Ishikawa (cell line): ENCODE measurements around the gene FAM50A.

Experiments used
- CEBPB ChIP-seq: IDR thresholded peaks from 2 replicates; pipeline ENCODE4 v1.6.1; 2012
- CREB1 ChIP-seq: IDR thresholded peaks from 2 replicates; pipeline ENCODE4 v1.6.1; 2012; ENCODE audit warnings: low read depth
- EGR1 ChIP-seq: IDR thresholded peaks from 2 replicates; pipeline ENCODE4 v1.6.1; 2012
- EP300 ChIP-seq: IDR thresholded peaks from 2 replicates; pipeline ENCODE4 v1.6.1; 2012; ENCODE audit warnings: borderline replicate concordance
- FOXM1 ChIP-seq: IDR thresholded peaks from 2 replicates; pipeline ENCODE4 v1.6.1; 2012; ENCODE audit warnings: low read depth, borderline replicate concordance
- NFIC ChIP-seq: IDR thresholded peaks from 2 replicates; pipeline ENCODE4 v1.6.1; 2012
- RAD21 ChIP-seq: IDR thresholded peaks from 2 replicates; pipeline ENCODE4 v1.6.1; 2012; ENCODE audit warnings: low read depth
- TAF1 ChIP-seq: IDR thresholded peaks from 2 replicates; pipeline ENCODE4 v1.6.1; 2012; ENCODE audit warnings: low read depth, mild to moderate bottlenecking
- TCF12 ChIP-seq: IDR thresholded peaks from 2 replicates; pipeline ENCODE4 v1.6.1; 2012; ENCODE audit warnings: low read depth
- TEAD4 ChIP-seq: IDR thresholded peaks from 2 replicates; pipeline ENCODE4 v1.6.1; 2012
- YY1 ChIP-seq: IDR thresholded peaks from 2 replicates; pipeline ENCODE4 v1.6.1; 2012; ENCODE audit warnings: low read depth
- ZBTB7A ChIP-seq: IDR thresholded peaks from 2 replicates; pipeline ENCODE4 v1.6.1; 2012; ENCODE audit warnings: low read depth
- TF ChIP-seq, protein P1 (sequence below): IDR thresholded peaks from 2 replicates; pipeline ENCODE4 v1.6.1; 2012; ENCODE audit warnings: low read depth, mild to moderate bottlenecking
- TF ChIP-seq, protein P2 (sequence below): IDR thresholded peaks from 2 replicates; pipeline ENCODE4 v1.6.1; 2012
- TF ChIP-seq, protein P3 (sequence below): IDR thresholded peaks from 2 replicates; pipeline ENCODE4 v1.6.1; 2012

FAM50A gene

DNA sequence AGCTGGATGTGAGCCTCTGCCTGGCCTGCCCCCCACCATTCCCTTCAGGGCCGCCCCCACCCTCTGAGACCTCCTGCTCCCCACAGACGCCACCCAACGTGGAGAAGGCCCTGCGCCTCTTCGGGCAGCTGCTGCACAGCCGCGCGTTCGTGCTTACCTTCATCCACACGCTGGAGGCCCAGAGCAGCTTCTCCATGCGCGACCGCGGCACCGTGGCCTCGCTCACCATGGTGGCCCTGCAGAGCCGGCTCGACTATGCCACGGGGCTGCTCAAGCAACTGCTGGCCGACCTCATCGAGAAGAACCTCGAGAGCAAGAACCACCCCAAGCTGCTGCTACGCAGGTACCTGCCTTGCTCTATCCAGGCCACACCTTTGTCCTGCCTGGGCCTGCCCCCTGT lies 24.3 kb downstream of the FAM50A start:
- TF ChIP-seq TAF1 (no peak), FOXM1 (no peak), EGR1 (no peak)

DNA sequence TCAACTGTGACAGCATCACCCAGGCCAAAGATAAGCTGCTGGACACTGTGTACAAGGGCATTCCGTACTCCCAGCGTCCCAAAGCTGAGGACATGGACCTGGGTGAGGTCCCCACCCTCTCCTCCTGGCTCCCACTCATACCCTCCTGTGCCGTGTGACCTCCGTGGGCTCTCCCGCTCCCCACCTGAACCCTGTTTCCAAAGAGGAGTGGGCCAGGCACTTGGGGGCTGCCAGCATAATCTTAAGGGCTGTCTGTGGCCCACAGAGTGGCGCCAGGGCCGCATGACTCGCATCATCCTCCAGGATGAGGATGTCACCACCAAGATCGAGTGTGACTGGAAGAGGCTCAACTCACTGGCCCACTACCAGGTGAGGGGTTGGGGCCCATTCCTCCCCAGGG lies 25.2 kb downstream of the FAM50A start:
- TF ChIP-seq CREB1 (no peak), ZBTB7A (no peak)

DNA sequence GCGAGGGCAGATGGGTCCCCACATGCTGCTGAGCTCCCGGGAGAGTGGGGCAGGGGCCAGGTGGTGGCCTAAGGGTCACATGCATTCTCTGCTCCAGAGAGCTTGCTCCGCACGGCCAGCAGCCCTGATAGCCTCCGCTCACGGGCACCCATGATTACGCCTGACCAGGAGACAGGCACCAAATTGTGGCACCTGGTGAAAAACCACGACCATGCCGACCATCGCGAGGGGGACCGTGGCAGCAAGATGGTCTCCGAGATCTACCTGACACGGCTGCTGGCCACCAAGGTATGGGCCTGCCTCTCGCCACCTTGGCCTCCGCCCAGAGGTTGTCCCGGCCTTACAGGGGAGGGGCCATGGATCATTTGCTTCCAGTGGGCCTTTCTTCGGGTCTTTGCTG lies 25.9 kb downstream of the FAM50A start:
- no peak for TF ChIP-seq TEAD4
- TF ChIP-seq, protein P1, sequence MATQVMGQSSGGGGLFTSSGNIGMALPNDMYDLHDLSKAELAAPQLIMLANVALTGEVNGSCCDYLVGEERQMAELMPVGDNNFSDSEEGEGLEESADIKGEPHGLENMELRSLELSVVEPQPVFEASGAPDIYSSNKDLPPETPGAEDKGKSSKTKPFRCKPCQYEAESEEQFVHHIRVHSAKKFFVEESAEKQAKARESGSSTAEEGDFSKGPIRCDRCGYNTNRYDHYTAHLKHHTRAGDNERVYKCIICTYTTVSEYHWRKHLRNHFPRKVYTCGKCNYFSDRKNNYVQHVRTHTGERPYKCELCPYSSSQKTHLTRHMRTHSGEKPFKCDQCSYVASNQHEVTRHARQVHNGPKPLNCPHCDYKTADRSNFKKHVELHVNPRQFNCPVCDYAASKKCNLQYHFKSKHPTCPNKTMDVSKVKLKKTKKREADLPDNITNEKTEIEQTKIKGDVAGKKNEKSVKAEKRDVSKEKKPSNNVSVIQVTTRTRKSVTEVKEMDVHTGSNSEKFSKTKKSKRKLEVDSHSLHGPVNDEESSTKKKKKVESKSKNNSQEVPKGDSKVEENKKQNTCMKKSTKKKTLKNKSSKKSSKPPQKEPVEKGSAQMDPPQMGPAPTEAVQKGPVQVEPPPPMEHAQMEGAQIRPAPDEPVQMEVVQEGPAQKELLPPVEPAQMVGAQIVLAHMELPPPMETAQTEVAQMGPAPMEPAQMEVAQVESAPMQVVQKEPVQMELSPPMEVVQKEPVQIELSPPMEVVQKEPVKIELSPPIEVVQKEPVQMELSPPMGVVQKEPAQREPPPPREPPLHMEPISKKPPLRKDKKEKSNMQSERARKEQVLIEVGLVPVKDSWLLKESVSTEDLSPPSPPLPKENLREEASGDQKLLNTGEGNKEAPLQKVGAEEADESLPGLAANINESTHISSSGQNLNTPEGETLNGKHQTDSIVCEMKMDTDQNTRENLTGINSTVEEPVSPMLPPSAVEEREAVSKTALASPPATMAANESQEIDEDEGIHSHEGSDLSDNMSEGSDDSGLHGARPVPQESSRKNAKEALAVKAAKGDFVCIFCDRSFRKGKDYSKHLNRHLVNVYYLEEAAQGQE: no peak
- no peak for TF ChIP-seq EP300
- TF ChIP-seq FOXM1: no peak
- no peak for TF ChIP-seq ZBTB7A
- no peak for TF ChIP-seq TCF12
- TF ChIP-seq CREB1: no peak
- TF ChIP-seq TAF1: no peak
- TF ChIP-seq NFIC: no peak

DNA sequence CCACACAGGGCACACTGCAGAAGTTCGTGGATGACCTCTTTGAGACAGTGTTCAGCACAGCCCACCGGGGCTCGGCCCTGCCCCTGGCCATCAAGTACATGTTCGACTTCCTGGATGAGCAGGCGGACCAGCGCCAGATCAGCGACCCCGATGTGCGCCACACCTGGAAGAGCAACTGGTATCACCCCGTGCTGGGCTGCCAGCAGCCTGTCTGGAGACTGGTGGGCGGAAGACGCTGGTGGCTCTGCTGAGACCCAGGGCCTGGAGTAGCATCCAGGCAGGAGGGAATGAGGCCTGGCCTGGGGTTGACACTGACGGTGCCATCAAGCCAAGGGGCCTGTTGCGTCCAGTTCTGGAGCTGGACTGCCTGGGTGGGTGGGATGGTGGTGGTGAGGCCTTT lies 26.5 kb downstream of the FAM50A start:
- TF ChIP-seq, protein P2, sequence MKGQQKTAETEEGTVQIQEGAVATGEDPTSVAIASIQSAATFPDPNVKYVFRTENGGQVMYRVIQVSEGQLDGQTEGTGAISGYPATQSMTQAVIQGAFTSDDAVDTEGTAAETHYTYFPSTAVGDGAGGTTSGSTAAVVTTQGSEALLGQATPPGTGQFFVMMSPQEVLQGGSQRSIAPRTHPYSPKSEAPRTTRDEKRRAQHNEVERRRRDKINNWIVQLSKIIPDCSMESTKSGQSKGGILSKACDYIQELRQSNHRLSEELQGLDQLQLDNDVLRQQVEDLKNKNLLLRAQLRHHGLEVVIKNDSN: no peak
- TF ChIP-seq RAD21 (no peak), TAF1 (no peak), YY1 (no peak), ZBTB7A (no peak), TCF12 (no peak), FOXM1 (no peak)
- TF ChIP-seq, protein P1: no peak

DNA sequence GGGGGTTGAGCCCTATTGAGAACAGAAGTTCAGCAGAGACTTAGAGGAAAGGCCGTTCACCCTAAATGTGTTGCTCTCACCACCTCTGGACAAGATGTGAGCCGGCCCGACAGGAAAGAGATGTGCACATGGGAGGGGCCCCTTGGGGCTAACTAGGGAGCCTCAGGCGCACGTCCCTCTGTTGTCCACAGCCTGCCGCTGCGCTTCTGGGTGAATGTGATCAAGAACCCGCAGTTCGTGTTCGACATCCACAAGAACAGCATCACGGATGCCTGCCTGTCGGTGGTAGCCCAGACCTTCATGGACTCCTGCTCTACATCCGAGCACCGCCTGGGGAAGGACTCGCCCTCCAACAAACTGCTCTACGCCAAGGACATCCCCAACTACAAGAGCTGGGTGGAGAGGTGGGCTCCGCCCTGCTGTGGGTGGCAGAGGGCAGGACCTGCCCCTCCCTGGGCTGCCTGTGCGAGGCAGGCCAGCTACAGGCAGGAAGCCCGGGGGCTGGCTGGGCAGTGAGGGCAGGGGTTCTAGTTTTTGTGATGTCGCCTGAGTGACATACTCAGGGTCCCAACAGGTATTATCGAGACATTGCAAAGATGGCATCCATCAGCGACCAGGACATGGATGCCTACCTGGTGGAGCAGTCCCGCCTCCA lies 27.1 kb downstream of the FAM50A start:
- TF ChIP-seq CREB1 (no peak), TCF12 (no peak), FOXM1 (no peak), EP300 (no peak), TEAD4 (no peak), CEBPB (no peak), EGR1 (no peak), ZBTB7A (no peak), YY1 (no peak), TAF1 (no peak), NFIC (no peak), RAD21 (no peak)
- TF ChIP-seq, protein P1: no peak
- TF ChIP-seq, protein P3, sequence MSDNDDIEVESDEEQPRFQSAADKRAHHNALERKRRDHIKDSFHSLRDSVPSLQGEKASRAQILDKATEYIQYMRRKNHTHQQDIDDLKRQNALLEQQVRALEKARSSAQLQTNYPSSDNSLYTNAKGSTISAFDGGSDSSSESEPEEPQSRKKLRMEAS: no peak
- TF ChIP-seq, protein P2: no peak
